Panc1 (cell line): ENCODE data around the gene JOSD1.

ENCODE experiments used
- POLR2AphosphoS5 ChIP-seq: IDR thresholded peaks from 2 replicates; pipeline ENCODE4 v1.6.1; 2012; ENCODE audit warnings: mild to moderate bottlenecking, low read depth, low read length, moderate library complexity
- SIN3A ChIP-seq: IDR thresholded peaks from 2 replicates; pipeline ENCODE4 v1.6.1; 2012; ENCODE audit warnings: low read depth, mild to moderate bottlenecking, low read length, moderate library complexity, borderline replicate concordance; ENCODE audit not compliant: insufficient read depth
- TF ChIP-seq, protein P1 (sequence below): fragments of 450-650 bp; IDR thresholded peaks from 2 replicates; pipeline ENCODE4 v1.5.1; 2017; ENCODE audit warnings: mild to moderate bottlenecking
- TF ChIP-seq, protein P2 (sequence below), 2 experiments: IDR thresholded peaks; 2 replicates each; pipeline ENCODE4 v1.6.1; 2011 to 2012; ENCODE audit warnings: low read depth in 2 of 2, control low read depth in 1 of 2, low read length in 1 of 2, mild to moderate bottlenecking in 1 of 2, moderate library complexity in 1 of 2; ENCODE audit not compliant: insufficient read depth in 1 of 2

DNA sequence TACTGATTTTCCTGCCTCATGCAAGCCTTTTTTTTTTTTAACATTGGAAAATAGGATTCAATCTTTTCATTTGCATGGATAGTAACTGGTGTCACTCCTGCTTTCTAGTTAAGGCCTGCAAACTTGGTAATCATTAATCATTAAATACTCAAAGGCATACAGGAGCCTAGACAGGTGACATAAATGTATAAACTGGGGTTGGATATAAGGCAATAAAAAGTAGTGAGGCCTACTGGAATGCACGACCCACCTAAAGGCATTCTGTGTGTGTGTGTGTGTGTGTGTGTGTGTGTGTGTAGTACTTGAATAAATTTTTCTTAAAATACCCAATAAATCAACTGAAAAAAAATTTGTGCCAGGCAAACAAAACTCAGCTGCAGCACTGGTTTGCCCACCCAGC, 11.1 kb downstream of the JOSD1 start:
- TF ChIP-seq, protein P1, sequence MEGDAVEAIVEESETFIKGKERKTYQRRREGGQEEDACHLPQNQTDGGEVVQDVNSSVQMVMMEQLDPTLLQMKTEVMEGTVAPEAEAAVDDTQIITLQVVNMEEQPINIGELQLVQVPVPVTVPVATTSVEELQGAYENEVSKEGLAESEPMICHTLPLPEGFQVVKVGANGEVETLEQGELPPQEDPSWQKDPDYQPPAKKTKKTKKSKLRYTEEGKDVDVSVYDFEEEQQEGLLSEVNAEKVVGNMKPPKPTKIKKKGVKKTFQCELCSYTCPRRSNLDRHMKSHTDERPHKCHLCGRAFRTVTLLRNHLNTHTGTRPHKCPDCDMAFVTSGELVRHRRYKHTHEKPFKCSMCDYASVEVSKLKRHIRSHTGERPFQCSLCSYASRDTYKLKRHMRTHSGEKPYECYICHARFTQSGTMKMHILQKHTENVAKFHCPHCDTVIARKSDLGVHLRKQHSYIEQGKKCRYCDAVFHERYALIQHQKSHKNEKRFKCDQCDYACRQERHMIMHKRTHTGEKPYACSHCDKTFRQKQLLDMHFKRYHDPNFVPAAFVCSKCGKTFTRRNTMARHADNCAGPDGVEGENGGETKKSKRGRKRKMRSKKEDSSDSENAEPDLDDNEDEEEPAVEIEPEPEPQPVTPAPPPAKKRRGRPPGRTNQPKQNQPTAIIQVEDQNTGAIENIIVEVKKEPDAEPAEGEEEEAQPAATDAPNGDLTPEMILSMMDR: no peak
- TF ChIP-seq POLR2AphosphoS5 (no peak), SIN3A (no peak)
- TF ChIP-seq, protein P2, sequence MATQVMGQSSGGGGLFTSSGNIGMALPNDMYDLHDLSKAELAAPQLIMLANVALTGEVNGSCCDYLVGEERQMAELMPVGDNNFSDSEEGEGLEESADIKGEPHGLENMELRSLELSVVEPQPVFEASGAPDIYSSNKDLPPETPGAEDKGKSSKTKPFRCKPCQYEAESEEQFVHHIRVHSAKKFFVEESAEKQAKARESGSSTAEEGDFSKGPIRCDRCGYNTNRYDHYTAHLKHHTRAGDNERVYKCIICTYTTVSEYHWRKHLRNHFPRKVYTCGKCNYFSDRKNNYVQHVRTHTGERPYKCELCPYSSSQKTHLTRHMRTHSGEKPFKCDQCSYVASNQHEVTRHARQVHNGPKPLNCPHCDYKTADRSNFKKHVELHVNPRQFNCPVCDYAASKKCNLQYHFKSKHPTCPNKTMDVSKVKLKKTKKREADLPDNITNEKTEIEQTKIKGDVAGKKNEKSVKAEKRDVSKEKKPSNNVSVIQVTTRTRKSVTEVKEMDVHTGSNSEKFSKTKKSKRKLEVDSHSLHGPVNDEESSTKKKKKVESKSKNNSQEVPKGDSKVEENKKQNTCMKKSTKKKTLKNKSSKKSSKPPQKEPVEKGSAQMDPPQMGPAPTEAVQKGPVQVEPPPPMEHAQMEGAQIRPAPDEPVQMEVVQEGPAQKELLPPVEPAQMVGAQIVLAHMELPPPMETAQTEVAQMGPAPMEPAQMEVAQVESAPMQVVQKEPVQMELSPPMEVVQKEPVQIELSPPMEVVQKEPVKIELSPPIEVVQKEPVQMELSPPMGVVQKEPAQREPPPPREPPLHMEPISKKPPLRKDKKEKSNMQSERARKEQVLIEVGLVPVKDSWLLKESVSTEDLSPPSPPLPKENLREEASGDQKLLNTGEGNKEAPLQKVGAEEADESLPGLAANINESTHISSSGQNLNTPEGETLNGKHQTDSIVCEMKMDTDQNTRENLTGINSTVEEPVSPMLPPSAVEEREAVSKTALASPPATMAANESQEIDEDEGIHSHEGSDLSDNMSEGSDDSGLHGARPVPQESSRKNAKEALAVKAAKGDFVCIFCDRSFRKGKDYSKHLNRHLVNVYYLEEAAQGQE (IDR thresholded peaks at IDR 0.05; ENCODE audit: insufficient read depth in 1 of 2, low read depth in 2 of 2, low read length in 1 of 2): no peak
